HepG2 (cell line): ENCODE results near the gene SEC14L1. TPM values are rescaled to one million over a fixed set of nuclear protein-coding genes. Genes with fewer than 3 reads are reported as not detected.
A peak's percentile ranks its signal among the peaks of the same experiment; 100 is the strongest.

Experiments used
- FLYWCH1 ChIP-seq: sonication (generic); formaldehyde crosslinking; IDR thresholded peaks from 2 replicates; pipeline ENCODE4 v1.8.1; 2023; ENCODE audit warnings: mild to moderate bottlenecking, missing genetic modification reagents
- HOXD1 ChIP-seq: sonication (generic); formaldehyde crosslinking; IDR thresholded peaks from 2 replicates; pipeline ENCODE4 v1.5.0; 2020; ENCODE audit warnings: missing genetic modification reagents
- MATR3 ChIP-seq: sonication (generic); formaldehyde crosslinking; IDR thresholded peaks from 2 replicates; pipeline ENCODE4 v1.4.0; 2020; ENCODE audit warnings: missing genetic modification reagents
- NCOR1 ChIP-seq: fragments of 200-600 bp; sonication (generic); IDR thresholded peaks from 2 replicates; pipeline ENCODE4 v1.7.0; 2017; ENCODE audit warnings: antibody characterized with exemption, low read length, borderline replicate concordance
- NKX3-1 ChIP-seq: sonication (generic); formaldehyde crosslinking; IDR thresholded peaks from 2 replicates; pipeline ENCODE4 v1.5.0; 2020; ENCODE audit warnings: missing genetic modification reagents
- REL ChIP-seq: sonication (generic); formaldehyde crosslinking; conservative IDR thresholded peaks from 2 replicates; pipeline ENCODE4 v1.8.0; 2022; ENCODE audit warnings: mild to moderate bottlenecking, missing genetic modification reagents, moderate library complexity
- ZFP1 ChIP-seq: IDR thresholded peaks from 2 replicates; pipeline ENCODE4 v1.6.1; 2016
- ZNF383 ChIP-seq: sonication (generic); formaldehyde crosslinking; IDR thresholded peaks from 2 replicates; pipeline ENCODE4 v1.4.0; 2020; ENCODE audit warnings: missing genetic modification reagents, mild to moderate bottlenecking, borderline replicate concordance
- ZNF660 ChIP-seq: sonication (generic); formaldehyde crosslinking; IDR thresholded peaks from 2 replicates; pipeline ENCODE4 v1.5.1; 2020; ENCODE audit warnings: mild to moderate bottlenecking, low read depth, missing genetic modification reagents, borderline replicate concordance
- ZSCAN12 ChIP-seq: sonication (generic); formaldehyde crosslinking; IDR thresholded peaks from 2 replicates; pipeline ENCODE4 v1.9.0; 2021; ENCODE audit warnings: mild to moderate bottlenecking, missing genetic modification reagents
- polyA plus RNA-seq, 8 experiments: library from polyadenylated mRNA; depleted of rRNA in 3 of 8; stranded (reverse) in 7 of 8; unstranded in 1 of 8; fragments of >200 nt; fragmentation: Illumina TruSeq in 4 of 8; extraction: Trizol in 4 of 8; gene quantifications; 2 replicates each; pipeline versions ENCODE4 v1.2.1 to v1.2.3, GENCODE V29; 2011 to 2016; ENCODE audit warnings: low read depth in 4 of 8, missing spikeins in 1 of 8, mixed read lengths in 1 of 8; ENCODE audit not compliant: insufficient read depth in 1 of 8
- total RNA-seq, 5 experiments: library from RNA; depleted of rRNA; stranded (reverse); fragments of >200 nt; fragmentation: Illumina TruSeq; extraction: Trizol; gene quantifications; 2 replicates each; pipeline ENCODE4 v1.2.3, GENCODE V29; 2016; ENCODE audit warnings: low read depth in 1 of 5
- TF ChIP-seq, protein P1 (sequence below): sonication (generic); formaldehyde crosslinking; IDR thresholded peaks from 2 replicates; pipeline ENCODE4 v1.5.1; 2020; ENCODE audit warnings: mild to moderate bottlenecking, missing genetic modification reagents, moderate library complexity
- TF ChIP-seq, protein P2 (sequence below): sonication (generic); formaldehyde crosslinking; IDR thresholded peaks from 2 replicates; pipeline ENCODE4 v1.5.0; 2020; ENCODE audit warnings: mild to moderate bottlenecking, missing genetic modification reagents, moderate library complexity
- TF ChIP-seq, protein P3 (sequence below): sonication (generic); formaldehyde crosslinking; IDR thresholded peaks from 2 replicates; pipeline ENCODE4 v1.5.1; 2020; ENCODE audit warnings: missing genetic modification reagents, mild to moderate bottlenecking, borderline replicate concordance
- TF ChIP-seq, protein P4 (sequence below): sonication (generic); formaldehyde crosslinking; IDR thresholded peaks from 2 replicates; pipeline ENCODE4 v1.4.0; 2020; ENCODE audit warnings: mild to moderate bottlenecking, missing genetic modification reagents

The SEC14L1 gene
- total and polyA plus RNA-seq, 2 of the 13 experiments (the other 11 are each of a cell fraction or from before 2014, with no cell fraction given), result 26.3 to 43.9 TPM

DNA sequence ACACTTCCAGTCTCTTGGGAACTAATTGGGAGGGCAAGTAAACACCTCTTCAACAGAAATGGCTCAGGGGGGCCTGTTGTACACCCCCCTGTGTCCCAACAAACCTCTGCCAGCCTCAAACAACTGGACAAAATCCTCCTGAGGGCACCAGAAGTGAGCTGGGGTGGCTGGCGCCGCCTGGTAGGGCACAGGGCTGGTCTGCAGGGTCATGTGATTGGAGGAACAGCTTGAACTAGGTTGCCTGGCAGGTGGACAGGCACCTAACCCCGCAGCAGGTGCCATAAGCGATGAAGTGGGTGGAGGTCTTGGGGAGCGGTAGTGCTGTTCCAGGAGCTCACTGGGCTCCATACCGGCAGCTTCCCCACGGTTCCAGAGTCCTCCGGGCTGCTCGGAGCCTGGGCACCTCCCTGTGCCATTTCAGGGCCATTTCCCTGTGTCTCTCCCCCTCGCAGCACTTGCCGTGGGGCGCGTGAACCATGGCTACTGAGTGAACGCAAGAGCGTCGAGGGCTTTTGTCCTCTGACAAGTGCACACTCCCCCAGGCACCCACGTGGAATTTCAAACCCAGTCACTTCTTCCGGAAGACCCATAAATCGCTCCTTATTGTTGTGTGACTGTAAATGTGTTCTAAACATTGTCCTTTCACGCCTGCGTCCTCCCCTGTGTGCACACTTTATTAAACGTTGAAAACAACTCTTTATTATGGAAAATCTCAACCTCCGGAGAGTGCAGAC, 101.5 kb downstream of the SEC14L1 start (continued):
- TF ChIP-seq, protein P1, sequence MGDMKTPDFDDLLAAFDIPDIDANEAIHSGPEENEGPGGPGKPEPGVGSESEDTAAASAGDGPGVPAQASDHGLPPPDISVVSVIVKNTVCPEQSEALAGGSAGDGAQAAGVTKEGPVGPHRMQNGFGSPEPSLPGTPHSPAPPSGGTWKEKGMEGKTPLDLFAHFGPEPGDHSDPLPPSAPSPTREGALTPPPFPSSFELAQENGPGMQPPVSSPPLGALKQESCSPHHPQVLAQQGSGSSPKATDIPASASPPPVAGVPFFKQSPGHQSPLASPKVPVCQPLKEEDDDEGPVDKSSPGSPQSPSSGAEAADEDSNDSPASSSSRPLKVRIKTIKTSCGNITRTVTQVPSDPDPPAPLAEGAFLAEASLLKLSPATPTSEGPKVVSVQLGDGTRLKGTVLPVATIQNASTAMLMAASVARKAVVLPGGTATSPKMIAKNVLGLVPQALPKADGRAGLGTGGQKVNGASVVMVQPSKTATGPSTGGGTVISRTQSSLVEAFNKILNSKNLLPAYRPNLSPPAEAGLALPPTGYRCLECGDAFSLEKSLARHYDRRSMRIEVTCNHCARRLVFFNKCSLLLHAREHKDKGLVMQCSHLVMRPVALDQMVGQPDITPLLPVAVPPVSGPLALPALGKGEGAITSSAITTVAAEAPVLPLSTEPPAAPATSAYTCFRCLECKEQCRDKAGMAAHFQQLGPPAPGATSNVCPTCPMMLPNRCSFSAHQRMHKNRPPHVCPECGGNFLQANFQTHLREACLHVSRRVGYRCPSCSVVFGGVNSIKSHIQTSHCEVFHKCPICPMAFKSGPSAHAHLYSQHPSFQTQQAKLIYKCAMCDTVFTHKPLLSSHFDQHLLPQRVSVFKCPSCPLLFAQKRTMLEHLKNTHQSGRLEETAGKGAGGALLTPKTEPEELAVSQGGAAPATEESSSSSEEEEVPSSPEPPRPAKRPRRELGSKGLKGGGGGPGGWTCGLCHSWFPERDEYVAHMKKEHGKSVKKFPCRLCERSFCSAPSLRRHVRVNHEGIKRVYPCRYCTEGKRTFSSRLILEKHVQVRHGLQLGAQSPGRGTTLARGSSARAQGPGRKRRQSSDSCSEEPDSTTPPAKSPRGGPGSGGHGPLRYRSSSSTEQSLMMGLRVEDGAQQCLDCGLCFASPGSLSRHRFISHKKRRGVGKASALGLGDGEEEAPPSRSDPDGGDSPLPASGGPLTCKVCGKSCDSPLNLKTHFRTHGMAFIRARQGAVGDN (CRISPR knock-in tag), result peak; percentile 59
- TF ChIP-seq HOXD1 (CRISPR knock-in tag) (no peak), REL (CRISPR knock-in tag) (no peak), NCOR1 (no peak), FLYWCH1 (no peak), ZSCAN12 (no peak), NKX3-1 (CRISPR knock-in tag) (no peak), ZFP1 (no peak), ZNF383 (CRISPR knock-in tag) (no peak), ZNF660 (CRISPR knock-in tag) (no peak), MATR3 (no peak)
- TF ChIP-seq, protein P2, sequence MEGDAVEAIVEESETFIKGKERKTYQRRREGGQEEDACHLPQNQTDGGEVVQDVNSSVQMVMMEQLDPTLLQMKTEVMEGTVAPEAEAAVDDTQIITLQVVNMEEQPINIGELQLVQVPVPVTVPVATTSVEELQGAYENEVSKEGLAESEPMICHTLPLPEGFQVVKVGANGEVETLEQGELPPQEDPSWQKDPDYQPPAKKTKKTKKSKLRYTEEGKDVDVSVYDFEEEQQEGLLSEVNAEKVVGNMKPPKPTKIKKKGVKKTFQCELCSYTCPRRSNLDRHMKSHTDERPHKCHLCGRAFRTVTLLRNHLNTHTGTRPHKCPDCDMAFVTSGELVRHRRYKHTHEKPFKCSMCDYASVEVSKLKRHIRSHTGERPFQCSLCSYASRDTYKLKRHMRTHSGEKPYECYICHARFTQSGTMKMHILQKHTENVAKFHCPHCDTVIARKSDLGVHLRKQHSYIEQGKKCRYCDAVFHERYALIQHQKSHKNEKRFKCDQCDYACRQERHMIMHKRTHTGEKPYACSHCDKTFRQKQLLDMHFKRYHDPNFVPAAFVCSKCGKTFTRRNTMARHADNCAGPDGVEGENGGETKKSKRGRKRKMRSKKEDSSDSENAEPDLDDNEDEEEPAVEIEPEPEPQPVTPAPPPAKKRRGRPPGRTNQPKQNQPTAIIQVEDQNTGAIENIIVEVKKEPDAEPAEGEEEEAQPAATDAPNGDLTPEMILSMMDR (CRISPR knock-in tag), result peak; percentile 37; the same call in 1 of the 2 replicates
- TF ChIP-seq, protein P3, sequence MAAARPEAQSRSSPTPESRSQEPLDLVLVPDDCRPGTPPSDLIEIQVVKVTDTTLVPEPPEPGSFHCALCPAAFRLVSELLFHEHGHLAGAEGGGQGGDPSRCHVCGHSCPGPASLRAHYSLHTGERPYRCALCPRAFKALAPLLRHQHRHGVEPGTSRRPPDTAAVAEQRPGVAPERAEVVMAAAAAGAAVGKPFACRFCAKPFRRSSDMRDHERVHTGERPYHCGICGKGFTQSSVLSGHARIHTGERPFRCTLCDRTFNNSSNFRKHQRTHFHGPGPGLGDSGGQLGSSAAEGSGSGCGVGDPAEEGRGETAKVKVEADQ, result no peak
- TF ChIP-seq, protein P4, sequence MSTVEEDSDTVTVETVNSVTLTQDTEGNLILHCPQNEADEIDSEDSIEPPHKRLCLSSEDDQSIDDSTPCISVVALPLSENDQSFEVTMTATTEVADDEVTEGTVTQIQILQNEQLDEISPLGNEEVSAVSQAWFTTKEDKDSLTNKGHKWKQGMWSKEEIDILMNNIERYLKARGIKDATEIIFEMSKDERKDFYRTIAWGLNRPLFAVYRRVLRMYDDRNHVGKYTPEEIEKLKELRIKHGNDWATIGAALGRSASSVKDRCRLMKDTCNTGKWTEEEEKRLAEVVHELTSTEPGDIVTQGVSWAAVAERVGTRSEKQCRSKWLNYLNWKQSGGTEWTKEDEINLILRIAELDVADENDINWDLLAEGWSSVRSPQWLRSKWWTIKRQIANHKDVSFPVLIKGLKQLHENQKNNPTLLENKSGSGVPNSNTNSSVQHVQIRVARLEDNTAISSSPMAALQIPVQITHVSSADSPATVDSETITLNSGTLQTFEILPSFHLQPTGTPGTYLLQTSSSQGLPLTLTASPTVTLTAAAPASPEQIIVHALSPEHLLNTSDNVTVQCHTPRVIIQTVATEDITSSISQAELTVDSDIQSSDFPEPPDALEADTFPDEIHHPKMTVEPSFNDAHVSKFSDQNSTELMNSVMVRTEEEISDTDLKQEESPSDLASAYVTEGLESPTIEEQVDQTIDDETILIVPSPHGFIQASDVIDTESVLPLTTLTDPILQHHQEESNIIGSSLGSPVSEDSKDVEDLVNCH (CRISPR knock-in tag), result no peak
